ENCODE data around the gene TMCO4. TPM values are rescaled to one million over a fixed set of nuclear protein-coding genes. Genes with fewer than 3 reads are reported as not detected.
A peak's percentile ranks its signal among the peaks of the same experiment; 100 is the strongest.

The TMCO4 gene
- total RNA-seq, 1 experiment from 2014 or later: 7.2 TPM

DNA sequence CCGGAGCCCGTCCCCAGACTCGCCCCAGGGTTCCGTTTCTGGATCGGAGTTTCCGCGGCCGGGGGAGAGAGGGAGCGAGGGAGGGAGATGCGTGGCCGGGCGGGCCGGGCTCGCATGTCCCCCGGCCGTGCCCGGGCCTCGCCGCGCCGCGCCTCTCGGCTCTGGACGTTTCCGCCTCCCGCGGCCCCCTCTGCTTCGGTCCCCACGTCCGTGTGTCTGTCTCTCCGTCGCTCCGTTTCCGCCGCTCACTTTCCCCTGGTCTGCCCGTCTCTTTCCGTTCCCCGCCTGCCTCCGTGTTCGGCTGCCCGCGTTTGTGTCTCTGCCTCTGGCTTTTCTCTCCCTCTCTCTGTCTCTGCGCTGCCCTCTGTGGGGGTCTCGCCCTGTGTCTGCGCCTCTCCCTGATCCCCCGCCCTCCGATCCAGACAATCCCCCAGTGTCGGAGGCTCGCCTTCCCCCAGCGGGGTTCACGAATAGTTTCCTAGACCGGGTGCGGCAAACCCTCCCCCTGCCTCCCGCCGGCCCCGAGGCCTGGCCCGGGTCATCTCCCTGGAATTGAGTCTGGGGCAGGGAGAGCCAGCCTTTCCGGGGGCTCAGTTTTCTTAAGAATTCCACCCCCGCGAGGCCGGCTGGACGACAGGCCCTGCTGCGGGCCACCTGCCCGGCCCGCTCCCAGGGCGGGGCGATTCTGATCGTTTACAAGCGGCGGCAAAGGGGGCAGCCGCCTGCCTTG, 154.9 kb downstream of the TMCO4 start:
- Mint-ChIP-seq H3K4me3 (peak overlapping the region; percentile 94), H3K9me3 (no peaks in the 10 kb centered on the region), H3K27me3 (ENCODE audit: low read depth) (peaks cover 56% of the 10 kb centered on the region), H3K36me3 (no peaks in the 10 kb centered on the region), H3K27ac (no peak overlapping the region), H3K4me1 (peaks cover 21% of the 10 kb centered on the region)
- DNase-seq (ENCODE audit: low spot score) (peak; percentile 51), ATAC-seq (peak; percentile 2)
- POLR2A ChIA-PET: no interaction called here
- TF ChIP-seq NFATC4 (CRISPR knock-in tag; IDR thresholded peaks at IDR 0.05) (no peak), MYBL2 (CRISPR knock-in tag; IDR thresholded peaks at IDR 0.05) (no peak)
- TF ChIP-seq, protein P1, sequence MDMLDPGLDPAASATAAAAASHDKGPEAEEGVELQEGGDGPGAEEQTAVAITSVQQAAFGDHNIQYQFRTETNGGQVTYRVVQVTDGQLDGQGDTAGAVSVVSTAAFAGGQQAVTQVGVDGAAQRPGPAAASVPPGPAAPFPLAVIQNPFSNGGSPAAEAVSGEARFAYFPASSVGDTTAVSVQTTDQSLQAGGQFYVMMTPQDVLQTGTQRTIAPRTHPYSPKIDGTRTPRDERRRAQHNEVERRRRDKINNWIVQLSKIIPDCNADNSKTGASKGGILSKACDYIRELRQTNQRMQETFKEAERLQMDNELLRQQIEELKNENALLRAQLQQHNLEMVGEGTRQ (CRISPR knock-in tag; IDR thresholded peaks at IDR 0.05): no peak
- TF ChIP-seq, protein P2, sequence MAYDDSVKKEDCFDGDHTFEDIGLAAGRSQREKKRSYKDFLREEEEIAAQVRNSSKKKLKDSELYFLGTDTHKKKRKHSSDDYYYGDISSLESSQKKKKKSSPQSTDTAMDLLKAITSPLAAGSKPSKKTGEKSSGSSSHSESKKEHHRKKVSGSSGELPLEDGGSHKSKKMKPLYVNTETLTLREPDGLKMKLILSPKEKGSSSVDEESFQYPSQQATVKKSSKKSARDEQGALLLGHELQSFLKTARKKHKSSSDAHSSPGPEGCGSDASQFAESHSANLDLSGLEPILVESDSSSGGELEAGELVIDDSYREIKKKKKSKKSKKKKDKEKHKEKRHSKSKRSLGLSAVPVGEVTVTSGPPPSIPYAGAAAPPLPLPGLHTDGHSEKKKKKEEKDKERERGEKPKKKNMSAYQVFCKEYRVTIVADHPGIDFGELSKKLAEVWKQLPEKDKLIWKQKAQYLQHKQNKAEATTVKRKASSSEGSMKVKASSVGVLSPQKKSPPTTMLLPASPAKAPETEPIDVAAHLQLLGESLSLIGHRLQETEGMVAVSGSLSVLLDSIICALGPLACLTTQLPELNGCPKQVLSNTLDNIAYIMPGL (CRISPR knock-in tag; IDR thresholded peaks at IDR 0.05): no peak
- CTCF ChIA-PET: interaction anchor here (0.8 to 4.0 kb wide), 7 partner anchors 9 to 300 kb away, joined by 3 to 15 read pairs (median 6); no protein-coding TSS in a partner anchor

DNA sequence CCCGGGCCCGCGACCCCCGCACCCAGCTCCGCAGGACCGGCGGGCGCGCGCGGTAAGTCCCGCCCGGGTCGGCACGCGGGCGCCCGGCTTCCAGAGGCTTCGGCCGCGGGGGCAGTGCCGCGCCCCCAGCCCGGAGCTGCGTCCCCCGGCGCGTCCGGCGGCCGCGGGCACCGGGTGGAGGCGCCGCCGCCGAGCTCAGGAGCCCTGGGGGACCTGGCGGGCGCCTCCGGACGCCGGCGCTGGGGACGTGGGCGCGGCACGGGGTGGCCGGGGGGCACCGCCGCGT, 155.4 kb downstream of the TMCO4 start:
- ATAC-seq (no peak), DNase-seq (ENCODE audit: low spot score) (no peak)
- H3K4me3 Mint-ChIP-seq: no peak overlapping the region
- ChIA-PET POLR2A (no interaction called here), CTCF (interaction anchor here (0.9 to 4.0 kb wide), 6 partner anchors 9 to 270 kb away, joined by 3 to 15 read pairs (median 6); a partner anchor contains a TSS)
- H3K27ac Mint-ChIP-seq: no peak overlapping the region
- H3K27me3 Mint-ChIP-seq (ENCODE audit: low read depth): peaks cover 56% of the 10 kb centered on the region
- no peaks in the 10 kb centered on the region for H3K9me3 Mint-ChIP-seq
- peaks cover 22% of the 10 kb centered on the region for H3K4me1 Mint-ChIP-seq
- H3K36me3 Mint-ChIP-seq: no peaks in the 10 kb centered on the region
- TF ChIP-seq JAZF1 (CRISPR knock-in tag; IDR thresholded peaks at IDR 0.05): no peak
- TF ChIP-seq TCF7 (CRISPR knock-in tag; IDR thresholded peaks at IDR 0.05; ENCODE audit: low read depth): no peak
- no peak for TF ChIP-seq OVOL2 (CRISPR knock-in tag; IDR thresholded peaks at IDR 0.05; ENCODE audit: borderline replicate concordance)
- TF ChIP-seq, protein P3, sequence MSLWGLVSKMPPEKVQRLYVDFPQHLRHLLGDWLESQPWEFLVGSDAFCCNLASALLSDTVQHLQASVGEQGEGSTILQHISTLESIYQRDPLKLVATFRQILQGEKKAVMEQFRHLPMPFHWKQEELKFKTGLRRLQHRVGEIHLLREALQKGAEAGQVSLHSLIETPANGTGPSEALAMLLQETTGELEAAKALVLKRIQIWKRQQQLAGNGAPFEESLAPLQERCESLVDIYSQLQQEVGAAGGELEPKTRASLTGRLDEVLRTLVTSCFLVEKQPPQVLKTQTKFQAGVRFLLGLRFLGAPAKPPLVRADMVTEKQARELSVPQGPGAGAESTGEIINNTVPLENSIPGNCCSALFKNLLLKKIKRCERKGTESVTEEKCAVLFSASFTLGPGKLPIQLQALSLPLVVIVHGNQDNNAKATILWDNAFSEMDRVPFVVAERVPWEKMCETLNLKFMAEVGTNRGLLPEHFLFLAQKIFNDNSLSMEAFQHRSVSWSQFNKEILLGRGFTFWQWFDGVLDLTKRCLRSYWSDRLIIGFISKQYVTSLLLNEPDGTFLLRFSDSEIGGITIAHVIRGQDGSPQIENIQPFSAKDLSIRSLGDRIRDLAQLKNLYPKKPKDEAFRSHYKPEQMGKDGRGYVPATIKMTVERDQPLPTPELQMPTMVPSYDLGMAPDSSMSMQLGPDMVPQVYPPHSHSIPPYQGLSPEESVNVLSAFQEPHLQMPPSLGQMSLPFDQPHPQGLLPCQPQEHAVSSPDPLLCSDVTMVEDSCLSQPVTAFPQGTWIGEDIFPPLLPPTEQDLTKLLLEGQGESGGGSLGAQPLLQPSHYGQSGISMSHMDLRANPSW (CRISPR knock-in tag; conservative IDR thresholded peaks at IDR 0.05; ENCODE audit: low read depth): no peak
- TF ChIP-seq ZNF671 (CRISPR knock-in tag; IDR thresholded peaks at IDR 0.05): no peak
- TF ChIP-seq, protein P4, sequence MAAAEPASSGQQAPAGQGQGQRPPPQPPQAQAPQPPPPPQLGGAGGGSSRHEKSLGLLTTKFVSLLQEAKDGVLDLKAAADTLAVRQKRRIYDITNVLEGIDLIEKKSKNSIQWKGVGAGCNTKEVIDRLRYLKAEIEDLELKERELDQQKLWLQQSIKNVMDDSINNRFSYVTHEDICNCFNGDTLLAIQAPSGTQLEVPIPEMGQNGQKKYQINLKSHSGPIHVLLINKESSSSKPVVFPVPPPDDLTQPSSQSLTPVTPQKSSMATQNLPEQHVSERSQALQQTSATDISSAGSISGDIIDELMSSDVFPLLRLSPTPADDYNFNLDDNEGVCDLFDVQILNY (CRISPR knock-in tag; IDR thresholded peaks at IDR 0.05): no peak
- TF ChIP-seq, protein P5, sequence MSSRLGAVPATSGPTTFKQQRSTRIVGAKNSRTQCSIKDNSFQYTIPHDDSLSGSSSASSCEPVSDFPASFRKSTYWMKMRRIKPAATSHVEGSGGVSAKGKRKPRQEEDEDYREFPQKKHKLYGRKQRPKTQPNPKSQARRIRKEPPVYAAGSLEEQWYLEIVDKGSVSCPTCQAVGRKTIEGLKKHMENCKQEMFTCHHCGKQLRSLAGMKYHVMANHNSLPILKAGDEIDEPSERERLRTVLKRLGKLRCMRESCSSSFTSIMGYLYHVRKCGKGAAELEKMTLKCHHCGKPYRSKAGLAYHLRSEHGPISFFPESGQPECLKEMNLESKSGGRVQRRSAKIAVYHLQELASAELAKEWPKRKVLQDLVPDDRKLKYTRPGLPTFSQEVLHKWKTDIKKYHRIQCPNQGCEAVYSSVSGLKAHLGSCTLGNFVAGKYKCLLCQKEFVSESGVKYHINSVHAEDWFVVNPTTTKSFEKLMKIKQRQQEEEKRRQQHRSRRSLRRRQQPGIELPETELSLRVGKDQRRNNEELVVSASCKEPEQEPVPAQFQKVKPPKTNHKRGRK (CRISPR knock-in tag; IDR thresholded peaks at IDR 0.05; ENCODE audit: borderline replicate concordance): no peak
- no peak for TF ChIP-seq SP1 (CRISPR knock-in tag; conservative IDR thresholded peaks at IDR 0.05)
- TF ChIP-seq ZNF416 (CRISPR knock-in tag; IDR thresholded peaks at IDR 0.05): no peak
- TF ChIP-seq FOXP1 (CRISPR knock-in tag; IDR thresholded peaks at IDR 0.05; ENCODE audit: borderline replicate concordance): no peak
- TF ChIP-seq, protein P6, sequence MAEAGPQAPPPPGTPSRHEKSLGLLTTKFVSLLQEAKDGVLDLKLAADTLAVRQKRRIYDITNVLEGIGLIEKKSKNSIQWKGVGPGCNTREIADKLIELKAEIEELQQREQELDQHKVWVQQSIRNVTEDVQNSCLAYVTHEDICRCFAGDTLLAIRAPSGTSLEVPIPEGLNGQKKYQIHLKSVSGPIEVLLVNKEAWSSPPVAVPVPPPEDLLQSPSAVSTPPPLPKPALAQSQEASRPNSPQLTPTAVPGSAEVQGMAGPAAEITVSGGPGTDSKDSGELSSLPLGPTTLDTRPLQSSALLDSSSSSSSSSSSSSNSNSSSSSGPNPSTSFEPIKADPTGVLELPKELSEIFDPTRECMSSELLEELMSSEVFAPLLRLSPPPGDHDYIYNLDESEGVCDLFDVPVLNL (CRISPR knock-in tag; IDR thresholded peaks at IDR 0.05; ENCODE audit: borderline replicate concordance, low read depth): no peak
- no peak for TF ChIP-seq ZNF396 (CRISPR knock-in tag; IDR thresholded peaks at IDR 0.05; ENCODE audit: borderline replicate concordance)
- TF ChIP-seq, protein P7, sequence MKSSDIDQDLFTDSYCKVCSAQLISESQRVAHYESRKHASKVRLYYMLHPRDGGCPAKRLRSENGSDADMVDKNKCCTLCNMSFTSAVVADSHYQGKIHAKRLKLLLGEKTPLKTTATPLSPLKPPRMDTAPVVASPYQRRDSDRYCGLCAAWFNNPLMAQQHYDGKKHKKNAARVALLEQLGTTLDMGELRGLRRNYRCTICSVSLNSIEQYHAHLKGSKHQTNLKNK (CRISPR knock-in tag; IDR thresholded peaks at IDR 0.05): no peak
- TF ChIP-seq EMX1 (CRISPR knock-in tag; IDR thresholded peaks at IDR 0.05): no peak
- TF ChIP-seq, protein P8, sequence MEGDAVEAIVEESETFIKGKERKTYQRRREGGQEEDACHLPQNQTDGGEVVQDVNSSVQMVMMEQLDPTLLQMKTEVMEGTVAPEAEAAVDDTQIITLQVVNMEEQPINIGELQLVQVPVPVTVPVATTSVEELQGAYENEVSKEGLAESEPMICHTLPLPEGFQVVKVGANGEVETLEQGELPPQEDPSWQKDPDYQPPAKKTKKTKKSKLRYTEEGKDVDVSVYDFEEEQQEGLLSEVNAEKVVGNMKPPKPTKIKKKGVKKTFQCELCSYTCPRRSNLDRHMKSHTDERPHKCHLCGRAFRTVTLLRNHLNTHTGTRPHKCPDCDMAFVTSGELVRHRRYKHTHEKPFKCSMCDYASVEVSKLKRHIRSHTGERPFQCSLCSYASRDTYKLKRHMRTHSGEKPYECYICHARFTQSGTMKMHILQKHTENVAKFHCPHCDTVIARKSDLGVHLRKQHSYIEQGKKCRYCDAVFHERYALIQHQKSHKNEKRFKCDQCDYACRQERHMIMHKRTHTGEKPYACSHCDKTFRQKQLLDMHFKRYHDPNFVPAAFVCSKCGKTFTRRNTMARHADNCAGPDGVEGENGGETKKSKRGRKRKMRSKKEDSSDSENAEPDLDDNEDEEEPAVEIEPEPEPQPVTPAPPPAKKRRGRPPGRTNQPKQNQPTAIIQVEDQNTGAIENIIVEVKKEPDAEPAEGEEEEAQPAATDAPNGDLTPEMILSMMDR (IDR thresholded peaks at IDR 0.05): no peak
- no peak for TF ChIP-seq KAT7 (CRISPR knock-in tag; IDR thresholded peaks at IDR 0.05; ENCODE audit: borderline replicate concordance)
- TF ChIP-seq, protein P1 (CRISPR knock-in tag; IDR thresholded peaks at IDR 0.05): no peak
- TF ChIP-seq, protein P9, sequence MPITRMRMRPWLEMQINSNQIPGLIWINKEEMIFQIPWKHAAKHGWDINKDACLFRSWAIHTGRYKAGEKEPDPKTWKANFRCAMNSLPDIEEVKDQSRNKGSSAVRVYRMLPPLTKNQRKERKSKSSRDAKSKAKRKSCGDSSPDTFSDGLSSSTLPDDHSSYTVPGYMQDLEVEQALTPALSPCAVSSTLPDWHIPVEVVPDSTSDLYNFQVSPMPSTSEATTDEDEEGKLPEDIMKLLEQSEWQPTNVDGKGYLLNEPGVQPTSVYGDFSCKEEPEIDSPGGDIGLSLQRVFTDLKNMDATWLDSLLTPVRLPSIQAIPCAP (CRISPR knock-in tag; IDR thresholded peaks at IDR 0.05): no peak
